ENCODE results near the gene EML6. TPM values are rescaled to one million over a fixed set of nuclear protein-coding genes. Genes with fewer than 3 reads are reported as not detected.
A peak's percentile ranks its signal among the peaks of the same experiment; 100 is the strongest.

EML6 gene
- total RNA-seq, 8 experiments from 2014 or later: 2.9 to 23.2 (median 10.2) TPM

DNA sequence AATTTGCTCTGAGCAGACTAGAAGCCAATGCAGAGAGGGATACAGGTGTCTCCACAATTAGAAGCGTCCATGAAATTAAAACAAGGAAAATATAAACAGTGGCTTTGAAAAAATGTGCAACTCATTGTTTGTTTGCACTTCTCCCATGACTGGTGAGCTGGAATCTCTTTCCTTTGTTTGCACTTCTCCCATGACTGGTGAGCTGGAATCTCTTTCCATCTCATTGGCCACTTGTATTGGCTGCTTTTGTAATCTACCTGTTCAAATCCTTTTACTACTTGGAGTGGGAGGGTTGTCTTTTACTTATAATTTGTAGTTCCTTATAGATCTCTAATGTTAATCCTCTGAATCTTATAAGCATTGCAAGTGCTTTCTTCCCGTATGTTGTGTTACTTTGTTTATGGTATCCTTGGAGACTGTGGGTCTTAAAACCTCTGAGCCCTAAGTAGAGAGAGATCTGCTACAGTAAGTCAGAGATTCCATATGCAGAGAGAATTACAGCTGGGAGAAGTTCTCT lies 232.7 kb downstream of the EML6 start:
- WGBS, 10 experiments: 25 to 100% (median 83%) methylated on average over 1 to 2 of the region's 2 CpGs; no CpG with 5 or more reads in 1 of the 10 experiments
- Histone ChIP-seq H3K27ac (no peak overlapping the region), H3K4me3 (no peak overlapping the region), H3K4me1 (replicated peaks in 1 of 2) (peaks cover 0 to 2% of the 10 kb centered on the region in 2 donors)
- peak in 2 of 8 experiments; percentile 47 to 69 for ATAC-seq (replicated peaks in 6 of 8)
- in situ Hi-C loops (cut with MboI; ENCODE audit: low pct_unique_long_range_greater_than_20kb in 2 of 9, low sequenced_read_pairs in 9 of 9, unreplicated experiment in 9 of 9): no loop called here

DNA sequence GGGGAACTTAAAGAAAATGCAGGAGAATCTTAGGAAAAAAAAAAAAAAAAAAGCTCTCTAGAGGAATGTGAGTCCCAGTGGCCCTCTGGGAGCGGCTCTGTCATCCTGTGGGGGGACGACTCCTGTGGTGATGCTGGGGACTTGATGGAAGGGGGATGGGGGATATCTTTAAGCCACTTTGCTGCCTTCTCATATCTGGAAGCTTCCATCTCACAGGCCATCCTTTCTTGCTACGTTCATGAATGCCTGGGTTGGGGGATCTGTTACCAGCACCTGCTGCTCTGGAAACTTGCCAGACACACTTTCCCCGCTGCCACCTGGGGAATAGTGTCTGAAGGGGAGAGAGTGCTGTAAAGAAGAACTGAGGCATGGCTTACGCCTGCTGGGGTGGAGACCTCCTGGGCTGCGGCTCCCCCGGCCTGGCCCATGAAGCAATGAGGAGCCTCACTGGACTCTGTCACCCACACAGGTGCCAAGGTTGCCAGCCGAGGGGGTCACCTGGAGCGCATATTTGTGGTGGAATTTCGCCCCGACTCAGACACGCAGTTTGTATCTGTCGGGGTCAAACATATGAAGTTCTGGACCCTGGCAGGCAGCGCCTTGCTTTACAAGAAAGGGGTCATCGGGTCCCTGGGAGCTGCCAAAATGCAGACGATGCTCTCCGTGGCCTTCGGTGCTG lies 234.0 kb downstream of the EML6 start:
- no peak overlapping the region for H3K27ac ChIP-seq
- no peak overlapping the region for H3K4me3 ChIP-seq
- no peak for ATAC-seq (replicated peaks in 6 of 8)
- in situ Hi-C loops (cut with MboI; ENCODE audit: low pct_unique_long_range_greater_than_20kb in 2 of 9, low sequenced_read_pairs in 9 of 9, unreplicated experiment in 9 of 9): no loop called here
- peaks cover 0 to 2% of the 10 kb centered on the region in 2 donors for H3K4me1 ChIP-seq (replicated peaks in 1 of 2)
- WGBS, 10 experiments: 62 to 97% (median 84%) methylated on average over 2 to 7 of the region's 18 CpGs; no CpG with 5 or more reads in 1 of the 10 experiments

DNA sequence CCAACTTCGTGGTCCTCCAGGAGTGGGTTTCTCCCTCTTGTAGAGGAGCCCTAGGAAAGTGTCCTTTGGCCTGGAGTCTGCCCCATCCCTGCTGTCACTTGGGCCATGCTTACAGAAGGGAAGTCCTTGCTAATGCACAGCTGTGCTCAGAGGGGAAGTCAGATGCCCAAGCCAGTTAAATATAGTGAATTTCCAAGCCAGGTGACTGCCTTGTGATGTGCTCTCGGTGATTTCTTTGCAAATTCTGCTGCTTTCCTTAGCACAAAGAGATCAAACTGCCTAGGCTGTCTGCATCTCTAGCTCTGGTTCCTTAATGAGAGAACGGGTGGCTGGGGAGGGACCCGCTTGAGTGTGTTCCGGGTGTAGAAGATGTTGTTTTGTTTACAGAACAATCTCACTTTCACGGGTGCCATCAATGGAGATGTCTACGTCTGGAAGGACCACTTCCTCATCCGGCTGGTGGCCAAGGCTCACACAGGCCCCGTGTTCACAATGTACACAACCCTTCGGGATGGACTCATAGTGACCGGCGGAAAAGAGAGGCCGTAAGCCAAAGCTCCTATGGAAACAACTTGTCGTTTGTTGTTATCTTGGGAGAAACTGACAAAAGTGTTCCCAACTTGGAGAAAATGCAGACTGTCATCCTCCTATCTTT lies 235.4 kb downstream of the EML6 start:
- ATAC-seq (replicated peaks in 6 of 8): no peak
- 66 to 97% (median 83%) methylated on average over 2 to 10 of the region's 14 CpGs; no CpG with 5 or more reads in 4 of the 10 experiments for WGBS, 10 experiments
- in situ Hi-C loops (cut with MboI; ENCODE audit: low pct_unique_long_range_greater_than_20kb in 2 of 9, low sequenced_read_pairs in 9 of 9, unreplicated experiment in 9 of 9): no loop called here
- Histone ChIP-seq H3K4me1 (replicated peaks in 1 of 2) (peaks cover 0 to 2% of the 10 kb centered on the region in 2 donors), H3K27ac (no peak overlapping the region), H3K4me3 (no peak overlapping the region)

DNA sequence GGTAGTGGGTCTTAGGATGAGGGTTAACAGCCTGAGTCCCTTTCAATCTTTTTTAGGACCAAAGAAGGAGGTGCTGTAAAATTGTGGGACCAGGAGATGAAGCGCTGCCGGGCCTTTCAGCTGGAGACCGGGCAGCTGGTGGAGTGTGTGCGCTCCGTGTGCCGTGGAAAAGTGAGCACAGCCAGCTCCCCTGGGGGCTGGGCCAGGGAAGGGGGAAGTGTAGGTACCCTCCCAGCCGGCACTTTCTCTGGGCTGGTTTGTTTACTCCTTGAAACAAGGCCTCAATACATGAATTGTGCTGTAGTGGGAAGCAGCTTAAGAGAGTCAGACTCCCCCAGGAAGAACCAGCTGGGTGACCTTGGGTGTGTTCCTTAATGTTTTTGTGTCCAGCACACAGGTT lies 236.7 kb downstream of the EML6 start:
- no peak for ATAC-seq (replicated peaks in 6 of 8)
- Histone ChIP-seq H3K4me1 (replicated peaks in 1 of 2) (no peaks in the 10 kb centered on the region), H3K27ac (no peak overlapping the region), H3K4me3 (no peak overlapping the region)
- in situ Hi-C loops (cut with MboI; ENCODE audit: low pct_unique_long_range_greater_than_20kb in 2 of 9, low sequenced_read_pairs in 9 of 9, unreplicated experiment in 9 of 9): no loop called here
- WGBS, 10 experiments: 63 to 100% (median 96%) methylated on average over 2 to 4 of the region's 7 CpGs; no CpG with 5 or more reads in 7 of the 10 experiments

DNA sequence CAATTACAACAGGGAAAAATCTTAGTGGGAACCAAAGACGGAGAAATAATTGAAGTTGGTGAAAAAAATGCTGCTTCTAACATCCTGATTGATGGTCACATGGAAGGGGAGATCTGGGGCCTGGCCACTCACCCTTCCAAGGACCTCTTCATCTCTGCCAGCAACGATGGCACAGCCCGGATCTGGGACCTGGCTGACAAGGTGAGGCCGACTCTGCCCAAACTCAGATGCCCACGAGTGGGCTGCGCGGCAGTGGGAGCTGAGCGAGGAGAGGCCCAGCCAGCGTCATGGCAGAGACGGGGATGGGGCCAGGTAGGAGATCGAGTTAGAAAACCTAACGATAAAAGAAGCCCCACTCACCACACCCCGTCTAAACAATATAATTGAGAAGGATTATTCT lies 239.0 kb downstream of the EML6 start:
- Histone ChIP-seq H3K27ac (no peak overlapping the region), H3K4me3 (no peak overlapping the region), H3K4me1 (replicated peaks in 1 of 2) (peaks cover 0 to 4% of the 10 kb centered on the region in 2 donors)
- WGBS, 10 experiments: 57 to 100% (median 90%) methylated on average over 1 to 7 of the region's 13 CpGs; no CpG with 5 or more reads in 1 of the 10 experiments
- no peak for ATAC-seq (replicated peaks in 6 of 8)
- in situ Hi-C loops (cut with MboI; ENCODE audit: low pct_unique_long_range_greater_than_20kb in 2 of 9, low sequenced_read_pairs in 9 of 9, unreplicated experiment in 9 of 9): no loop called here

DNA sequence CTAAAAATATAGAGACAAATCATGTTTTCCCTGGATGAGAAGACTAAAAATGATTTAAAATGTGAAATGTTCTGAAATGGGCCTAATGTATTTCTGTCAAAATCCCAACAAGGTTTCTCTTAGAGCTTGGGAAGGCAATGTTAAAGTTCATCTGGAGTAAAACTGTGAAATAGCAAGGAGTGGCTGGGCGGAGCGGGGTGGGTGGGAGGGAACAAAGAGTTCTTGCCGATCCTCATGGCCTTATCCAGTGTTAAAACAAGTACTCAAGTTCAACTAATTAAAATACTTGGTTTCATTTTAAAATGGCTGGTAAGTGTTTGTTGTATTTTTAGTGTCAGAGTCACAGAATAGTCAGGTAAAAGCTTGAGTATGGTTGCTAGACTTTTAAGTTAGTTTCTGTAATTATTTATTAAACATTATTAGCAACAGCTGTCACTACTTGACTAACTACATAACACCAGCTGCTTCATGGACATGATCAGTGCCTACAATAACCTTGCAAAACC lies 239.5 kb downstream of the EML6 start:
- H3K27ac ChIP-seq: no peak overlapping the region
- WGBS, 10 experiments: 100% methylated on average over 1 of the region's 3 CpGs; no CpG with 5 or more reads in 9 of the 10 experiments
- ATAC-seq (replicated peaks in 6 of 8): no peak
- H3K4me3 ChIP-seq: no peak overlapping the region
- H3K4me1 ChIP-seq (replicated peaks in 1 of 2): peaks cover 0 to 5% of the 10 kb centered on the region in 2 donors
- in situ Hi-C loops (cut with MboI; ENCODE audit: low pct_unique_long_range_greater_than_20kb in 2 of 9, low sequenced_read_pairs in 9 of 9, unreplicated experiment in 9 of 9): no loop called here

DNA sequence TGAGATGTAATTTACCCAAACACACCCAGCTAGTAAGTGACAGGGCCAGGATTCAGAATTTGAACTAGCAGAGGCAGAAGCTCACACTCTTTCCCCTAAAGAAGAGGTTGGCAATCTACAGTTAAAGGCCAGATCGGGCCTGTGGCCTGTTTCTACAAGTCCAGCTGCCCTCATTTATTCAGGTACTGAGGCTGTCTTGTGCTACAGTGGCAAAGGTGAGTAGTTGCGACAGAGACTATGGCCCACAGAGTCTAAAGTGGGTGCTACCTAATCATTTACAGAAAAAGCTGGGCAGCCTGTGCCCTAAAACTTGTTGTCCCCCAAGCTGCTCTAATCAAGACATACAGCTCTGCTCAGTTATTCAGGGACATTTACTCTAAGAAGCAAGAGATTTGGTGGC lies 240.0 kb downstream of the EML6 start:
- H3K4me3 ChIP-seq: no peak overlapping the region
- H3K27ac ChIP-seq: no peak overlapping the region
- WGBS, 10 experiments: 89 to 100% (median 95%) methylated on average over 1 to 2 of the region's 2 CpGs; no CpG with 5 or more reads in 6 of the 10 experiments
- in situ Hi-C loops (cut with MboI; ENCODE audit: low pct_unique_long_range_greater_than_20kb in 2 of 9, low sequenced_read_pairs in 9 of 9, unreplicated experiment in 9 of 9): no loop called here
- ATAC-seq (replicated peaks in 6 of 8): no peak
- peaks cover 0 to 5% of the 10 kb centered on the region in 2 donors for H3K4me1 ChIP-seq (replicated peaks in 1 of 2)

DNA sequence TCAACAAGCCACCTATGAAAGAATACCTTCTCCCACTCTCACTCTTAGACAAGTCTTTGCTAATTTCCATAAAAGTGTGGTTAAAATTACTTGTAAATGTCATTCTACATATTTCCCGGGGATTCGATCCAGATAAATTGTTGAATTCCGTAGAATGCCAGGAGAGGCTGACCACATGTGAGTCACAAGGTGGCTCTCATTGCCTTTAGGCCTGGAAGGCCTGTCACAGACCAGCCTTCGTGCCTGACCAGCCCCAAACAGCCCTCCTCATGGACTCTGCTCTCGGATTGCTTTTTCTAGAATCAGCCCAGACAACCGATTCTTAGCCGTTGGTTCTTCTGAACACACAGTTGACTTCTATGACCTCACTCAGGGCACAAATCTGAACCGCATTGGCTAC lies 240.8 kb downstream of the EML6 start:
- H3K4me1 ChIP-seq (replicated peaks in 1 of 2): peaks cover 0 to 5% of the 10 kb centered on the region in 2 donors
- no peak overlapping the region for H3K4me3 ChIP-seq
- H3K27ac ChIP-seq: no peak overlapping the region
- ATAC-seq (replicated peaks in 6 of 8): no peak
- in situ Hi-C loops (cut with MboI; ENCODE audit: low pct_unique_long_range_greater_than_20kb in 2 of 9, low sequenced_read_pairs in 9 of 9, unreplicated experiment in 9 of 9): no loop called here
- WGBS, 10 experiments: 73 to 100% (median 98%) methylated on average over 1 to 8 of the region's 8 CpGs; no CpG with 5 or more reads in 2 of the 10 experiments

DNA sequence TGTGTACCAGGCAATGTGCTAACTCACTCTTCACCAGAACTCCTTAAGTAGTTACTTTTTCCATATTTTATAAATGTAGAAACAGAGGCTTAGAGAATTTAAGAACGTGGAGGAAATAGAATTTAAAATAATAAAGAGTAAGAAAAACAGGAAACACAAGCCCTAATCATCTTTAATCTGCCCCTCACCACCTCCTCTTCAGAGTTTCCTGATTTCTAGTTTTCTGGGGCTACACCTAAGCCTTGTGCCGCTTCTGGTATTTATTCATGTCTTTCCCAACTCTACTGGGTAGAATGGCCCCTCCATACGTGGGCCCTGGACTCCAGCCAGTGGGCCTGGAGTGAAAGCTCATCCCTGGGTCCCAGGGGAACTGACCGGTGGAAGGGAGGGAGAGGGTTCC lies 241.4 kb downstream of the EML6 start:
- in situ Hi-C loops (cut with MboI; ENCODE audit: low pct_unique_long_range_greater_than_20kb in 2 of 9, low sequenced_read_pairs in 9 of 9, unreplicated experiment in 9 of 9): no loop called here
- H3K27ac ChIP-seq: no peak overlapping the region
- WGBS, 10 experiments: 44 to 84% (median 80%) methylated on average over 2 to 4 of the region's 4 CpGs; no CpG with 5 or more reads in 5 of the 10 experiments

DNA sequence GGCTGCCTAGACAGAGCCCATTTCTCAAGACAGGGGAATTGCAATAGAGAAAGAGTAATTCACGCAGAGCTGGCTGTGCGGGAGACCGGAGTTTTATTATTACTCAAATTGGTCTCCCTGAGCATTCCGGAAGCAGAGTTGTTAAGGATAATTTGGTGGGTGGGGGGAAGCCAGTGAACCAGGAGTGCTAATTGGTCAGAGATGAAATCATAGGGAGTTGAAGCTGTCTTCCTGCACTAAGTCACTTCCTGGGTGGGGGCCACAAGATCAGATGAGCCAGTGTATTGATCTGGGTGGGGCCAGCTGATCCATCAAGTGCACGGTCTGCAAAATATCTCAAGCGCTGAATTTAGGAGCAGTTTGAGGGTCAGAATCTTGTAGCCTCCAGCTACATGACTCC lies 242.0 kb downstream of the EML6 start:
- in situ Hi-C loops (cut with MboI; ENCODE audit: low pct_unique_long_range_greater_than_20kb in 2 of 9, low sequenced_read_pairs in 9 of 9, unreplicated experiment in 9 of 9): no loop called here
- ATAC-seq (replicated peaks in 6 of 8): no peak
- H3K4me3 ChIP-seq: no peak overlapping the region
- no peak overlapping the region for H3K27ac ChIP-seq
- H3K4me1 ChIP-seq (replicated peaks in 1 of 2): peaks cover 0 to 5% of the 10 kb centered on the region in 2 donors
- 91 to 100% (median 100%) methylated on average over 1 to 6 of the region's 6 CpGs; no CpG with 5 or more reads in 4 of the 10 experiments for WGBS, 10 experiments

More for the DNA sequence above, 241.4 kb downstream of the EML6 start:
- no peak for ATAC-seq (replicated peaks in 6 of 8)
- Histone ChIP-seq H3K4me1 (replicated peaks in 1 of 2) (peaks cover 0 to 5% of the 10 kb centered on the region in 2 donors), H3K4me3 (no peak overlapping the region)

DNA sequence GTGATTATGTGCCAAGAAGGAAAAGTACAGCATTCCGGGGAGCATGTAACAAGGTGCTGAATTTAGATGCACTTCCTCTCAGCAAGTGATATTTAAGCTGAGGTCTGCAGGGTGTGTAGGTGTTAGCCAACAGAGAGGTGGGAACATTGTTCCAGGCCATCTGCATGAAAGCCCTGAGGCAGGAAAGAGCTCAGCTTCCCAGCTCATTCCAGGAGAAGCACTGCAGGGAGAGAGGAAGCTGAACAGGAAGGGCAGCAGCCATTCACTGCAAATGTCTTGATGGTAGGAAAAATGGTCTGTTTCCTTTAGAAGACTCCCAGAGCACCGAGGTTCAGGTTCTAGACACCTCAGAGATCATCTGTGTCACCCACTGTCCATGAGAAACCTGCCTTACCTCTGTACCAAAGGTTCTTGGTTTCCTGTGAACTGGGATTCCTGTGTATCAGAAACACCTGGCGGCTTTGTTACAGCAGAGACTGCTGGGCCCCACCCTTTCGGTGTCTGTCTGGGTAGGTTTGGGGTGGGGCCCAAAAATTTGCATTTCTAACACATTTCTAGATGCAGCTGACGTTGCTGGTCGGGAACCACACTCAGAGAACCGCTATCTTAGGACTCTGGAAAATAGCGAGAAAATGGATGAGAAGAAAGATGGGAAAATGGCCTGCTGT lies 242.8 kb downstream of the EML6 start:
- peaks cover 0 to 5% of the 10 kb centered on the region in 2 donors for H3K4me1 ChIP-seq (replicated peaks in 1 of 2)
- in situ Hi-C loops (cut with MboI; ENCODE audit: low pct_unique_long_range_greater_than_20kb in 2 of 9, low sequenced_read_pairs in 9 of 9, unreplicated experiment in 9 of 9): no loop called here
- no peak overlapping the region for H3K4me3 ChIP-seq
- 0 to 100% (median 92%) methylated on average over 1 to 6 of the region's 8 CpGs for WGBS, 10 experiments
- ATAC-seq (replicated peaks in 6 of 8): peak in 3 of 8 experiments; percentile 81 to 89 (median 87)
- H3K27ac ChIP-seq: no peak overlapping the region

DNA sequence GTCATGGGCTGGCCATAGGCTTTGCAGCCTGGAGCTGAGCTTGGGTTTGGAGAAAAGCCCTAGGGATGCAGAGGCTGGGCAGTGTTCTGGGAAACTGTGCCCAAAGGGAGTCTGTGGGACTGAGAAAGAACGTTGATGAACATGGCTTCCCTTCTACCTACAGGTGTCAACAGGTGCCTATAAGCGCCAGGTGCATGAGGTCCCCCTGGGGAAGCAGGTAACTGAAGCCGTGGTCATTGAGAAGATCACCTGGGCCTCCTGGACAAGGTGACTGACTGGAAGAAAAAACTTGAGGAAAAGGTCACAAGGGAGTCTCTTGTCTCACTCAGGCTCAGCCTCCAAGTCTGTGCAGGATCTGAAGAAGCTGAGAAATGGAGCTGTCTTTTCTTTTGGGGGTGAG lies 243.4 kb downstream of the EML6 start:
- no peak for ATAC-seq (replicated peaks in 6 of 8)
- 91 to 100% (median 97%) methylated on average over 2 to 3 of the region's 3 CpGs; no CpG with 5 or more reads in 6 of the 10 experiments for WGBS, 10 experiments
- in situ Hi-C loops (cut with MboI; ENCODE audit: low pct_unique_long_range_greater_than_20kb in 2 of 9, low sequenced_read_pairs in 9 of 9, unreplicated experiment in 9 of 9): no loop called here
- Histone ChIP-seq H3K4me3 (no peak overlapping the region), H3K27ac (no peak overlapping the region), H3K4me1 (replicated peaks in 1 of 2) (peaks cover 0 to 5% of the 10 kb centered on the region in 2 donors)

DNA sequence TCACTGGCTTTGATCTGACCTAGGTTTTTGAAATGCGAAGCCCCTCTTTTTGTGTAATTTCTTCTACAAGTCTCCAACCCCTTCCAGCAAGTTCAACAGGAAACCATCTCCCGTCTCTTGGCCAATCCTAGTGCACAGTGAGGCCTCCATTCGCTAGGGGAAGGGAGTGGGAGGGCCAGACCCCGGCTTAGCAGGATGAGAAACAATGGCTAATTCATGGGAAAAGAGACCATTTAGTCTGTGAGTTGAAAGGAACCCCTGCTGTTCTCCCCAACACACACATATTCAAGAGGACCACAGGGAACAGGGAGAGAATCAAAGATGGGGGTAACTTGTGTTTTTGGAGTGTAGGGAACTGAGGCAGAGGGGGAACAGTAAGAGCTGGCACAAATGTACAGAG lies 243.8 kb downstream of the EML6 start:
- Histone ChIP-seq H3K4me1 (replicated peaks in 1 of 2) (peaks cover 0 to 5% of the 10 kb centered on the region in 2 donors), H3K27ac (no peak overlapping the region), H3K4me3 (no peak overlapping the region)
- WGBS, 10 experiments: 13 to 100% (median 47%) methylated on average over 1 to 4 of the region's 4 CpGs; no CpG with 5 or more reads in 1 of the 10 experiments
- ATAC-seq (replicated peaks in 6 of 8): peak in 1 of 8 experiments; percentile 12
- in situ Hi-C loops (cut with MboI; ENCODE audit: low pct_unique_long_range_greater_than_20kb in 2 of 9, low sequenced_read_pairs in 9 of 9, unreplicated experiment in 9 of 9): no loop called here

Data from motor neuron (in vitro differentiated cells).